Muscle of leg (tissue), 11 donors: ENCODE measurements around the gene IWS1. TPM values are rescaled to one million over a fixed set of nuclear protein-coding genes. Genes with fewer than 3 reads are reported as not detected.

Experiments used
- DNase-seq: peaks from one replicate; pipeline ENCODE4 v3.0.0; 2013
- H3K27ac ChIP-seq: one replicate; pipeline ENCODE4 v1.5.1; 2013; ENCODE audit warnings: mild to moderate bottlenecking, low read length, control low read depth
- H3K27me3 ChIP-seq: one replicate; pipeline ENCODE4 v1.6.1; 2013; ENCODE audit warnings: low read length; ENCODE audit not compliant: control insufficient read depth, insufficient read depth
- H3K36me3 ChIP-seq: one replicate; pipeline ENCODE4 v1.6.1; 2013; ENCODE audit warnings: low read length; ENCODE audit not compliant: control insufficient read depth, insufficient read depth
- H3K4me1 ChIP-seq: one replicate; pipeline ENCODE4 v1.6.1; 2013; ENCODE audit warnings: low read length; ENCODE audit not compliant: control insufficient read depth, insufficient read depth
- H3K4me3 ChIP-seq: one replicate; pipeline ENCODE4 v1.5.1; 2013; ENCODE audit warnings: low read length, control low read depth
- H3K9me3 ChIP-seq: replicated peaks from 2 replicates; pipeline ENCODE4 v1.6.1; 2013; ENCODE audit warnings: low read depth, low read length; ENCODE audit not compliant: control insufficient read depth
- WGBS: methylation state at CpG from one replicate; pipeline ENCODE4 v1.1.5; 2013; ENCODE audit warnings: missing lambda C conversion rate; ENCODE audit not compliant: insufficient coverage; 5-methylcytosine and 5-hydroxymethylcytosine counted together
- polyA plus RNA-seq, 8 donors: library from polyadenylated mRNA; unstranded; fragments of 120-200 nt; gene quantifications; one replicate each; pipeline versions ENCODE4 v1.2.1 to v1.2.3, GENCODE V29; 2013; ENCODE audit warnings: inconsistent platforms in 1 of 8, low replicate concordance in 1 of 8; ENCODE audit not compliant: insufficient read length in 8 of 8, insufficient read depth in 1 of 8
- total RNA-seq: library from RNA; stranded (reverse); fragments of 120-200 nt; gene quantifications from one replicate; pipeline ENCODE4 v1.2.4, GENCODE V29; 2013

The IWS1 gene
- total and polyA plus RNA-seq, 9 donors = 43.0 to 58.5 (median 48.7) TPM

DNA sequence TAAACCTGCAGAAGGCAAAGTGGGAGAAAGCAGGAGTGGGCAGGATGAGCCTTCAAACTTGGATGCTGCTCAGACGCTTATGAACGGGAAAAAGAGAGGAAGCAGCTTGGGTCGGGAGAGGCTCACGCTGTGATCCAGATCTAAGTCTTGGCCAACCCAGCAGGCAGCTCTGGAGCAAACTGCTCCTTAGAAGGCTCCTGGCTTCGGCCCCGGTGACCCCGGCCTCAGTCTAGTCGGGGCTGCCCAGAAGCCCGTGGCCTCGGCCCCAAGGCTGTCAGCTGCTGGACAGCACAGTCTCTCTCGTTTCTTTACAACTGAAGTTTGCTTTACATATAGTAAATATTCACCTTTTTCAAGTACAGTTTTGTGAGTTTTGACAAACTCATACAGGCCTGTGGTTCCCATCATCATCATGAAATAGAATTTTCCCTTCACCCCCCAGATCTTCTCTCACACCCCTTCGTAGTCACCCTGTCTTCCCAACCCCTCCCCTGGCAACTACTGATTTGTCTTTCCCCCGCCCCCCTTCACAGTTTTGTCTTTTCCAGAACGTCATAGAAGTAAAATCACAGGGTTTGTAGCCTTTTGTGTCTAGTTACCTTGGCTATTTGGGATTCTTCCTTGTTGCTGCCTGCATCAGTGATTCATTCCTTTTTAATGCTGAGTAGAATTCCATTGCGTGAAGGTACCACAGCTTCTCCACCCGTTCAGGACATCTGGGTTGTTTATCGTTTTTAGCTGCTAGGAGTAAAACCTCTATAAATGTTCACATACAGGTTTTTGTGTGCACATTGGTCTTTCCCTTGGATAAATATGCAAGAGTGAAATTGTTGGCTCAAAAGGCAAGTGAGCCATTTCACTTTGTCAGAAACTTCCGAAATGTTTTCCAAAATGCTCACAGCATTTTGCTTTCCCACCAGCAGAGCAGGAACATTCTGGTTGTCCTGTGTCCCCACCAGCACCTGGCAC lies 44.3 kb upstream of the IWS1 start:
- Histone ChIP-seq H3K9me3 (no peaks in the 10 kb centered on the region), H3K36me3 (no peaks in the 10 kb centered on the region), H3K4me1 (peaks cover 11% of the 10 kb centered on the region), H3K27ac (no peak overlapping the region), H3K4me3 (no peak overlapping the region), H3K27me3 (peaks cover 6% of the 10 kb centered on the region)
- WGBS = 33% methylated on average over 10 of the region's 18 CpGs
- DNase-seq = peak; percentile 58

DNA sequence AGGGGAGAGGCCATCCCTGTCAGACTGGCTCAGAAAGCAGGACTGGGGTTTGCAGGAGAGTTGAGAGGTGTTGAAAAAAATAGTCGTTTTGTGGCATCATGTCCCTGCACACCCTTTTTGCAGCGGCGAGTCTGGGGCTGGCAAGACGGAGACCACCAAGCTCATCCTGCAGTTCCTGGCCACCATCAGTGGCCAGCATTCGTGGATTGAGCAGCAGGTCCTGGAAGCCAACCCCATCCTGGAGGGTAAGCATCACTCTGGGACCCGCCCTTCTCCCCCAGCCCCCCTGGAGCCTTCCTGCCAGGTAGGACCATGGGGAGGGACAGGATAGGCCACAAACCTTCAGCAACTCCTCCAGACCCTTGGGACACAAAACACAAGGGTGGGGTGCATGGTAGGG lies 43.4 kb upstream of the IWS1 start:
- Histone ChIP-seq H3K4me3 (no peak overlapping the region), H3K27ac (no peak overlapping the region), H3K4me1 (peaks cover 10% of the 10 kb centered on the region), H3K9me3 (no peaks in the 10 kb centered on the region), H3K27me3 (peaks cover 6% of the 10 kb centered on the region), H3K36me3 (no peaks in the 10 kb centered on the region)
- no peak for DNase-seq
- WGBS = 54% methylated on average over 5 of the region's 6 CpGs

DNA sequence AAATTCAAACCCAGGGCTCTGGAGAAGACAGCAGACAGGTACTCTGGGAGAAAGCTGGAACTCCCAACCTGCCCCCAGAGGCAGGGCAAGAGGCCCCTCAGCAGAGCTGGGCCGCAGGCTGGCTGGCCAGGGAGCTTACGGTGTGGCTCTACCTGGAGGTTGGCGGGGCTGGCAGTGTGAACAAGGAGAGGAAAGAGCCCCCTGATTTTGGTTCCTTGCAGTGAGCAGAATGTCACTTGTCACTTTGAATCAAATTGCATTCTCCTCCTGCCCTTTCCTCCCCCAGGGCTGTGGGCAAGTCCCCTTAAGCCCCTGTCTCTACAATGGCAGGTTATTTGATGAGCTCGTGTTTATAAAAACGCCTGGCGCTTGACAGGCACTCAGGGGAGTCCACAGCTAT lies 41.8 kb upstream of the IWS1 start:
- Histone ChIP-seq H3K27ac (no peak overlapping the region), H3K4me3 (no peak overlapping the region), H3K9me3 (no peaks in the 10 kb centered on the region), H3K27me3 (peaks cover 6% of the 10 kb centered on the region), H3K36me3 (no peaks in the 10 kb centered on the region), H3K4me1 (peaks cover 10% of the 10 kb centered on the region)
- no peak for DNase-seq
- WGBS = 74% methylated on average over 4 of the region's 6 CpGs

DNA sequence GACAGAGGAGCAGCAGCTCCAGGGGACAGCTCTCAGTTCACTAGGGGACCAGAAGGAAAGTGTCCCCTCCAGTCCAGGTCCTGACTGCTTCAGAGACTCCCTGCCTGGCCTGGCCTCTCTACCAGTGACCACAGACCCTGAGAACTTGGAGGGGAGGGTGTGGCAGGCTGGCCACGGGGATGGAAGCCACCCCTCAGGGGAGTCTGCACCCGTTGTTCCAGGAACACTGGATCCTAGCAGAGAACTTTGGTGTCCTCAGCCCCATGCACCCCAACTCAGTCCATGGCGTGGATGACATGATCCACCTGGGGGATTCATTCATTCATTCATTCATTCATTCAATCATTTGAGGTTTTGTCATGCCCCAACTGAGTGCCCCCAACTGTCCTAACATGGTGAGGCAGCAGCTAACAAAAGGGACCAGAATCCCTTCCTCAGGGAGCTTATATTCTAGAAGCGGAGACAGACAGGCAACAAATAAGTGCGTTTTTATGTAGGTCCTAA lies 41.1 kb upstream of the IWS1 start:
- Histone ChIP-seq H3K36me3 (no peaks in the 10 kb centered on the region), H3K4me1 (peaks cover 10% of the 10 kb centered on the region), H3K4me3 (no peak overlapping the region), H3K27ac (no peak overlapping the region), H3K9me3 (no peaks in the 10 kb centered on the region), H3K27me3 (peaks cover 6% of the 10 kb centered on the region)
- DNase-seq = no peak
- 60% methylated on average over 5 of the region's 5 CpGs for WGBS

DNA sequence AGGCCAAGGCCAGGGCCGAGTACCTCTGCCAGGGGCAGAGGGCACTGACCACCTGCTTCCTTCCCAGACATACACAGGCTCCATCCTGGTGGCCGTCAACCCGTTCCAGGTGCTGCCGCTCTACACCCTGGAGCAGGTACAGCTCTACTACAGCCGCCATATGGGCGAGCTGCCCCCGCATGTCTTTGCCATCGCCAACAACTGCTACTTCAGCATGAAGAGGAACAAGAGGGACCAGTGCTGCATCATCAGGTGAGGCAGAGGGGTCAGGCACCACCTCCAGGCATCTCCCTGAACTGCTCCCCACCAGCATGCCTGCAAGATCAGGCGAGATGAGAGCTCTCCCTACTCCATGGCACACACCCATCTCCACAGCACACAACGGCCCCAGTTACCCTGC lies 40.3 kb upstream of the IWS1 start:
- no peaks in the 10 kb centered on the region for H3K9me3 ChIP-seq
- H3K36me3 ChIP-seq = no peaks in the 10 kb centered on the region
- no peak overlapping the region for H3K4me3 ChIP-seq
- DNase-seq = no peak
- WGBS = 81% methylated on average over 10 of the region's 10 CpGs
- H3K27ac ChIP-seq = no peak overlapping the region
- H3K27me3 ChIP-seq = peaks cover 6% of the 10 kb centered on the region
- peaks cover 10% of the 10 kb centered on the region for H3K4me1 ChIP-seq

DNA sequence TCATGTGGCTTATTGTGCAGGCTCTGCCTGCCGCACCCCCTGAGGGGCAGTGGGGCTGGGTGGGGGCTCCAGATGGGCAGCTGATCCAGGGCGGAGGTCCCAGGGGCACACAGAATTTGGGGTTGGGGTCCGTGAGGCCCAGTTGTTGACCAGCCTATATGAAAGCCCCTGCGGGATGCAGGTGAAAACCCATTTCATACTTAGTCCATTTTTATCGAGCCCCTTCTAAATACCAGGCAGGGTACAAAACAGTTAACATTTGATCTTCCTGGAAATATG lies 39.8 kb upstream of the IWS1 start:
- no peak for DNase-seq
- Histone ChIP-seq H3K4me1 (peaks cover 10% of the 10 kb centered on the region), H3K36me3 (no peaks in the 10 kb centered on the region), H3K9me3 (no peaks in the 10 kb centered on the region), H3K27ac (no peak overlapping the region), H3K27me3 (peaks cover 6% of the 10 kb centered on the region), H3K4me3 (no peak overlapping the region)
- 87% methylated on average over 4 of the region's 5 CpGs for WGBS

DNA sequence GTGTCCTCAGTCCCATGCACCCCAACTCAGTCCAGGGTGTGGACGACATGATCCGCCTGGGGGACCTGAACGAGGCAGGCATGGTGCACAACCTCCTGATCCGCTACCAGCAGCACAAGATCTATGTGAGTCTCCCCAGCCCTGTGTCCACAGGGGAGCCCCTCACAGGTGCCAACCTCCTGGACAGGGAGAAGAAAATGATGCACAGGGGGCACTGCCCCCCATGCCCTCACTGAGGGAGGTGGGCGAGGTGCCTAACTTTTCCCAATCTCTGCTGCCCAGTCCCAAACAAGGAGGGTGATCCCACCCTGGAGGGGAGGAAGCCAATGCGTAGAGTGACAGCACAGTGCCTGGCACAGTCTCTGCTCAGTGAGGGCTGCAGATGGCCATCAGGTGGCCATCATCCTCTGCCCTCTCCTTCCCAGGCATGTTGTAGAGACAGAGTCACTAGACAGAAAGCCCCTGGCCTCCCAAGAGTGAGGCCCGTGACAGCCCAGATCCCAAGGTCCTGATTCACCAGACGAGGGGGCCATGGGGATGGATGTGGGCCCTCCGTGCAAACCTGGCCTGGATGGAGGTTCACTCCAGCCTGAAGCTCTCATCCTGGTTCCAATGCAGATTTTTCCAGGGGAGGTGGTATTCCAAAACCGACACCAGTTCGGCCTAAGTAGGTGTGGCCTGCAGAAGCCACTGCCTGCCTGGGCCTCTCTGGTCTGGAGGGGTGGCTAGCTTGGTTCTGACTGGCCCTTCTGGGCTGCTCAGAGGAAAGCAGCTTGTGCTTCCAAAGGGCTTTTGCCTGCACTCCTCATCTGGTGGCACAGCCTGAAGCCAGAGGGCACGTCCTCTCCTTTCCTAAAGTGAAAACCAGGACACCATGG lies 39.2 kb upstream of the IWS1 start:
- H3K4me3 ChIP-seq = no peak overlapping the region
- DNase-seq = no peak
- no peak overlapping the region for H3K27ac ChIP-seq
- H3K9me3 ChIP-seq = no peaks in the 10 kb centered on the region
- WGBS = 79% methylated on average over 7 of the region's 12 CpGs
- H3K27me3 ChIP-seq = peaks cover 6% of the 10 kb centered on the region
- H3K36me3 ChIP-seq = no peaks in the 10 kb centered on the region
- peaks cover 10% of the 10 kb centered on the region for H3K4me1 ChIP-seq

DNA sequence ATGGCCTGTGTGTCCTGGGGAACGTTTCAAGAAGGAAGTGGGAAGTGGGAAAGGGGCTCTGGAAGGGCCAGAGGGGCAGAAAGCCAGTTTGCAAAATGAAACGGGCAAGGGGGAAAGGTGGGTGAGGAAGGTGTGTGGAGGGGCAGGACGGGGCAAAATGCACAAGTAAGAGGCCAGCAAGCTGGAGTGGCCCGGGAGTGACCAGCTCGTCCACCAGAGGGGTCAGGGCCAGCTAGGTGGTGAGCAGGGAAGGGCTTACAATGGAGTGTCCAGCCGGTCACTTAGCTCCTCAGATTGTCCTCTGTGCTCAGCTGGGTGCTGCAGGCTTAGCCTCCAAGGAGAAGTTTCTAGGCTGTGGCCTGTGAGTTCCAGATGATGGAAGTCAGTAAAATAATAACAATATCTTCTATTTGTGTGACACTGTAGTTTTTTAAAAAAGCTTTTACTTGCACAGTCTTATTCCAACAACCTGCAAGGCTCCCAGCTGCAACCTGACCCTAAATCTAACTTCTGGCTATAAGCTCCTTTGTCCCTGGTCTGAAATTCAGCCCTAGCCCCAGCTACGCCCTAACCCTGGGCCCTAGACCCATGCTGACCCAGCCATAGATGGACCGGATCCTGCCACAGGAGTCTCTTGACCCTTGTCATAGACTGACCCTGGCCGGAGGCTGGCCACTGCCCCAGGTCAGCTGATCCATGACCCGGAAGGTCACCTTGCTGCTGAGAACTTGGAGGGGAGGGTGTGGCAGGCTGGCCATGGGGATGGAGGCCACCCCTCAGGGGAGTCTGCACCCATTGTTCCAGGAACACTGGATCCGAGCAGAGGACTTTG lies 38.4 kb upstream of the IWS1 start:
- Histone ChIP-seq H3K36me3 (no peaks in the 10 kb centered on the region), H3K9me3 (no peaks in the 10 kb centered on the region), H3K4me3 (no peak overlapping the region), H3K27me3 (peaks cover 2% of the 10 kb centered on the region), H3K4me1 (peaks cover 6% of the 10 kb centered on the region), H3K27ac (no peak overlapping the region)
- 79% methylated on average over 9 of the region's 11 CpGs for WGBS
- DNase-seq = no peak

DNA sequence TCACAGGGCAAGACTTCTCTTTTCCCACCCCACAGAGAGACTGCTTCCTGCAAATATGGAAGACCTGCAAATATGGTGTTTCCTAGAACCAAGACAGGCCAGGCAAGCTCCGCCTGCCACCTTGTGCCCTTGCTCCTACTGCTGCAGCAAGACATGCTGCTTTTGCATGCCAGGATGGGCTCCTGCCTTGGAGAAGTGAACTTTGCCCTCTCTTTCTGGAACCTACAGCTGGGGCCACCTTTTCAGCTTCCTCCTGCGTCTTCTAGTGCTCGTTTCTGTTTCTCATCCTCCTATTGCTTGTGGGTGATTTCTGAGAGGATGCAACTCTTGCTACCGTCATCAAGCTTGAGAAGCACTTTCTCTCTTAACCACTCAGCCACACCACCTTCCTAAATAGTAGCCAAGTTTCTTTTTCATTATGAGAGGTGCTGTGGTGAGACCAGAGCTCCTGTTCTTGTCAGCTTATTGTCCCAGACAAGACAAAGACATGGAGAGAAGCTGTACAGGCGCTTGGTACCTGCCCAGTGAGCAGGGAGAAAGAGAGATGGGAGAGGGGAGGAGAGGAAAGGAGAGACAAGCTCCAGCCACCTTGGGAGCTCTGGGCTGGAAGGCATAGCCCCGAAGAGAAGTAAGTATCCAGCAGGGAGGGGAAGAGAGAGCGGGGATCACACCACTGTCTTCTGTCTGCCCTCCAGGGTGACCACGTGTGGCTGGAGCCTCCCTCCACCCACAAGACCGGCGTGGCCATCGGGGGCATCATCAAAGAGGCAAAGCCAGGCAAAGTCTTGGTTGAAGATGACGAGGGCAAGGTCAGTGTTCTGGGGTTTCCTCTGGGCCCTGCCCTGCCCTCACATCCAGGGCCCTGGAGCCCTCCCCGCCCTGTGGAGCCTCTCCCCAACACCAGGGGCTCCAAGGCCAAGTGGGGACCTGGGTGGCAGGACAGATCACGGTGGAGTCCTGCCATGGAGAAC lies 37.5 kb upstream of the IWS1 start:
- Histone ChIP-seq H3K4me1 (no peaks in the 10 kb centered on the region), H3K4me3 (no peak overlapping the region), H3K9me3 (no peaks in the 10 kb centered on the region), H3K27ac (no peak overlapping the region), H3K36me3 (no peaks in the 10 kb centered on the region), H3K27me3 (peaks cover 7% of the 10 kb centered on the region)
- 83% methylated on average over 3 of the region's 14 CpGs for WGBS
- DNase-seq = no peak
